IMR-90 (cell line): ENCODE measurements around the gene DEK. TPM values are rescaled to one million over a fixed set of nuclear protein-coding genes. Genes with fewer than 3 reads are reported as not detected.

ENCODE experiments used
- ATAC-seq: fragments of 200-7000 bp; cut with Tn5 transposase; 2 replicates; pipeline ENCODE4 v1.9.1; 2020; ENCODE audit warnings: low read depth, mild to moderate bottlenecking, moderate library complexity
- BruUV-seq: library from RNA; stranded (reverse); fragments of 400-500 nt; replicated peaks from 2 replicates; lab custom pipeline; 2021; lab: Mats Ljungman, UMichigan
- CTCF ChIA-PET: fragments of 300-600 bp; formaldehyde crosslinking; extraction: SDS; loops from one replicate; lab custom pipeline; 2021; ENCODE audit warnings: antibody characterized with exemption; lab: Yijun Ruan, JAX
- POLR2A ChIA-PET: fragments of 300-600 bp; sonication (Branson Sonifier 250); formaldehyde crosslinking; loops from one replicate; lab custom pipeline; 2022; ENCODE audit warnings: antibody characterized with exemption; ENCODE audit not compliant: unreplicated experiment; lab: Charles Lee
- DNase-seq: peaks from one replicate; pipeline ENCODE4 v3.0.0; 2013
- H2AFZ ChIP-seq: replicated peaks from 2 replicates; pipeline ENCODE3; 2013; ENCODE audit warnings: low read length, mild to moderate bottlenecking; ENCODE audit not compliant: poor library complexity
- H2AK5ac ChIP-seq: 2 replicates; pipeline ENCODE4 v1.6.1; 2013; ENCODE audit warnings: low read depth, low read length, inconsistent platforms
- H2AK9ac ChIP-seq: replicated peaks from 2 replicates; pipeline ENCODE3; 2013; ENCODE audit warnings: mild to moderate bottlenecking, low read depth, low read length, moderate library complexity; ENCODE audit not compliant: poor library complexity
- H2BK120ac ChIP-seq: 2 replicates; pipeline ENCODE4 v1.6.1; 2013; ENCODE audit warnings: low read depth, low read length, inconsistent platforms
- H2BK15ac ChIP-seq: 3 replicates; pipeline ENCODE4 v1.6.1; 2013; ENCODE audit warnings: low read depth, low read length, inconsistent platforms
- H2BK20ac ChIP-seq: 2 replicates; pipeline ENCODE4 v1.6.1; 2013; ENCODE audit warnings: low read depth, mild to moderate bottlenecking, inconsistent platforms, low read length, moderate library complexity
- H2BK5ac ChIP-seq: 2 replicates; pipeline ENCODE4 v1.6.1; 2013; ENCODE audit warnings: mild to moderate bottlenecking, low read depth, low read length, inconsistent platforms; ENCODE audit not compliant: poor library complexity, severe bottlenecking
- H3K14ac ChIP-seq: replicated peaks from 2 replicates; pipeline ENCODE4 v1.6.1; 2013; ENCODE audit warnings: low read depth, low read length, inconsistent platforms
- H3K18ac ChIP-seq: 2 replicates; pipeline ENCODE4 v1.6.1; 2013; ENCODE audit warnings: low read depth, low read length, control low read depth
- H3K23ac ChIP-seq: 2 replicates; pipeline ENCODE4 v1.6.1; 2013; ENCODE audit warnings: low read depth, low read length, inconsistent platforms
- H3K27ac ChIP-seq: 2 replicates; pipeline ENCODE4 v1.5.1; 2013; ENCODE audit warnings: mild to moderate bottlenecking, control low read depth, low read length; ENCODE audit not compliant: insufficient read depth
- H3K27me3 ChIP-seq: 2 replicates; pipeline ENCODE4 v1.6.1; 2013; ENCODE audit warnings: low read length; ENCODE audit not compliant: control insufficient read depth, insufficient read depth
- H3K36me3 ChIP-seq: 2 replicates; pipeline ENCODE4 v1.6.1; 2013; ENCODE audit warnings: low read length, mixed read lengths; ENCODE audit not compliant: control insufficient read depth, insufficient read depth
- H3K4ac ChIP-seq: 2 replicates; pipeline ENCODE4 v1.6.1; 2013; ENCODE audit warnings: low read depth, low read length, inconsistent platforms
- H3K4me1 ChIP-seq: 2 replicates; pipeline ENCODE4 v1.6.1; 2013; ENCODE audit warnings: low read length, mixed read lengths; ENCODE audit not compliant: control insufficient read depth, insufficient read depth
- H3K4me2 ChIP-seq: 2 replicates; pipeline ENCODE4 v1.6.1; 2013; ENCODE audit warnings: low read depth, mild to moderate bottlenecking, control low read depth, low read length, moderate library complexity
- H3K4me3 ChIP-seq: 2 replicates; pipeline ENCODE4 v1.5.1; 2013; ENCODE audit warnings: low read depth, mild to moderate bottlenecking, control low read depth, low read length, moderate library complexity; ENCODE audit not compliant: insufficient read depth
- H3K56ac ChIP-seq: 2 replicates; pipeline ENCODE4 v1.6.1; 2013; ENCODE audit warnings: low read length, inconsistent platforms; ENCODE audit not compliant: insufficient read depth; ENCODE audit errors: extremely low read depth
- H3K79me1 ChIP-seq, 2 experiments: 2 replicates each; pipeline ENCODE4 v1.6.1; 2013; ENCODE audit warnings: low read length in 2 of 2, inconsistent platforms in 1 of 2, low read depth in 1 of 2
- H3K9ac ChIP-seq: 2 replicates; pipeline ENCODE4 v1.6.1; 2013; ENCODE audit warnings: low read depth, low read length, control low read depth
- H3K9me1 ChIP-seq: 2 replicates; pipeline ENCODE4 v1.6.1; 2013; ENCODE audit warnings: low read length, inconsistent platforms; ENCODE audit not compliant: insufficient read depth
- H3K9me3 ChIP-seq: 2 replicates; pipeline ENCODE4 v1.6.1; 2013; ENCODE audit warnings: low read length; ENCODE audit not compliant: control insufficient read depth, insufficient read depth
- H4K20me1 ChIP-seq: 2 replicates; pipeline ENCODE4 v1.6.1; 2013; ENCODE audit warnings: low read length, inconsistent platforms; ENCODE audit not compliant: insufficient read depth
- H4K5ac ChIP-seq: 2 replicates; pipeline ENCODE4 v1.6.1; 2013; ENCODE audit warnings: mild to moderate bottlenecking, low read depth, low read length, control low read depth
- H4K8ac ChIP-seq, 2 experiments: 2 replicates each; pipeline ENCODE4 v1.6.1; 2013; ENCODE audit warnings: low read depth in 2 of 2, low read length in 2 of 2, control low read depth in 1 of 2, inconsistent platforms in 1 of 2
- H4K91ac ChIP-seq: 2 replicates; pipeline ENCODE4 v1.6.1; 2013; ENCODE audit warnings: low read depth, low read length, inconsistent platforms; ENCODE audit not compliant: insufficient read depth
- BHLHE40 ChIP-seq: fragments of 150-350 bp; IDR thresholded peaks from 2 replicates; pipeline ENCODE4 v1.6.1; 2016; ENCODE audit warnings: mild to moderate bottlenecking, low read depth, low read length
- NFE2L2 ChIP-seq: fragments of 150-350 bp; IDR thresholded peaks from 2 replicates; pipeline ENCODE4 v1.6.1; 2016; ENCODE audit warnings: low read depth, mild to moderate bottlenecking, low read length
- POLR2A ChIP-seq: IDR thresholded peaks from 2 replicates; pipeline ENCODE4 v1.6.1; 2012; ENCODE audit warnings: mild to moderate bottlenecking, low read depth, low read length
- RAD21 ChIP-seq: IDR thresholded peaks from 2 replicates; pipeline ENCODE4 v1.6.1; 2012; ENCODE audit warnings: low read length, improper control_type of control experiment
- RCOR1 ChIP-seq: IDR thresholded peaks from 2 replicates; pipeline ENCODE4 v1.6.1; 2012; ENCODE audit warnings: mild to moderate bottlenecking, low read length, improper control_type of control experiment; ENCODE audit not compliant: insufficient replicate concordance
- RFX5 ChIP-seq: IDR thresholded peaks from 2 replicates; pipeline ENCODE4 v1.8.0; 2012; ENCODE audit warnings: low read depth, mild to moderate bottlenecking, low read length, moderate library complexity
- SMC3 ChIP-seq: fragments of 150-350 bp; IDR thresholded peaks from 2 replicates; pipeline ENCODE4 v1.6.1; 2016; ENCODE audit warnings: low read depth, mild to moderate bottlenecking, antibody characterized with exemption, low read length, moderate library complexity
- WGBS, 2 experiments: methylation state at CpG; one replicate each; pipeline versions ENCODE4 v1.1.5 to v1.1.7; 2013; ENCODE audit warnings: missing lambda C conversion rate in 2 of 2; ENCODE audit not compliant: insufficient read length in 1 of 2; ENCODE audit errors: extremely low coverage in 2 of 2; 5-methylcytosine and 5-hydroxymethylcytosine counted together
- dilution Hi-C: fragments of 300-500 bp; cut with HindIII; formaldehyde crosslinking; loops from one replicate; pipeline ENCODE4 v1.14.3; 2018; ENCODE audit warnings: low sequenced_read_pairs; ENCODE audit not compliant: unreplicated experiment
- in situ Hi-C: fragments of 300-500 bp; cut with MboI; formaldehyde crosslinking; loops from 3 replicates; pipeline ENCODE4 v1.14.3; 2019; ENCODE audit warnings: low sequenced_read_pairs, inconsistent platforms, mixed read lengths
- intact Hi-C: fragments of 100-400 bp; cut with micrococcal nuclease; formaldehyde crosslinking; loops from 2 replicates; pipeline ENCODE4 v1.10.0; 2022
- polyA plus RNA-seq, 3 experiments: library from polyadenylated mRNA; depleted of rRNA; stranded (reverse); fragments of >200 nt; gene quantifications; 2 replicates each; pipeline ENCODE4 v1.2.3, GENCODE V29; 2012; ENCODE audit warnings: low replicate concordance in 1 of 3
- total RNA-seq: library from RNA; depleted of rRNA; stranded (reverse); fragments of >200 nt; gene quantifications from 2 replicates; pipeline ENCODE4 v1.2.3, GENCODE V29; 2012
- TF ChIP-seq, protein P1 (sequence below): fragments of 150-350 bp; IDR thresholded peaks from 2 replicates; pipeline ENCODE4 v1.6.1; 2017; ENCODE audit warnings: mild to moderate bottlenecking, antibody characterized with exemption, low read length, low read depth
- TF ChIP-seq, protein P2 (sequence below): fragments of 150-350 bp; IDR thresholded peaks from 2 replicates; pipeline ENCODE4 v1.6.1; 2016; ENCODE audit warnings: low read depth, mild to moderate bottlenecking, low read length, moderate library complexity, borderline replicate concordance

The DEK gene
- total and polyA plus RNA-seq, 2 of the 4 experiments (the other 2 are of a cell fraction) = 33.5 to 37.1 TPM

DNA sequence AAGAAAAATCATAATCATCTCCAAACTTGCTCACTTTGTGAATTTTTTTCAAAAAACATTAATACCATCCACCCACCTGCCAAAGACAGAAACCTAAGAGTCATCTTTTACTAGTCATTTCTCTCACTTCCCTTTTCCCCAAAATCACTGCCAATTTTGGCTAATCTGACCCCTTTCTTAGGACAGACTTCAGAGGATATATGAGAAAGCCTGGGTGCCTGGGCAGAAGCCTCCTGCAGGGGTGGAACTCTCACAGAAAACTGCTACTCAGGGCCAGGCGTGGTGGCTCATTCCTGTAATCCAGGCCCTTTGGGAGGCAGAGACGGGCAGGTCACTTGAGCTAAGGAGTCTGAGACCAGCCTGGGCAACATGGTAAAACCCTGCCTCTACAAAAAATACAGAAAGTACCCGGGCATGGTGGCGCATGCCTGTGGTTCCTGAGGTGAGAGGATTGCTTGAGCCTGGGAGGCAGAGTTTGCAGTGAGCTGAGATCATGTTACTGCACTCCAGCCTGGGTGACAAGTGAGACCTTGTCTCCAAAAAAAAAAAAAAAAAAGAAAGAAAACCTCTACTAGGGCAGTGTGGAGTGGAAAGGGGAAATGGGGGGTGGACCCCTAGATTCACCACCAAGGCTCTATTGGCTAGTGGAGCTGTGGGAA is 3.8 kb downstream of the DEK start:
- Histone ChIP-seq H3K4me1 (peaks cover 14% of the 10 kb centered on the region), H4K8ac (0 out of 4 replicates have a peak overlapping the region, but pooled peaks of 1 of the 2 experiments have one; percentile 7), H3K27ac (peak overlapping the region; percentile 34; the same call in 1 of the 2 replicates), H2AK9ac (peak overlapping the region; percentile 19), H3K4me3 (no peak overlapping the region), H3K56ac (no peak overlapping the region), H4K91ac (no peak overlapping the region), H2BK20ac (no peak overlapping the region), H2BK15ac (no peak overlapping the region), H3K4ac (peak overlapping the region; percentile 41), H3K9me3 (no peaks in the 10 kb centered on the region), H2BK120ac (0 out of 2 replicates have a peak overlapping the region, but pooled peaks have one; percentile 24), H3K9ac (no peak overlapping the region), H4K20me1 (peaks cover 43% of the 10 kb centered on the region), H2BK5ac (peak overlapping the region; percentile 66), H3K79me1 (peaks cover 0 to 26% of the 10 kb centered on the region in 2 experiments; a peak in 2 of 4 replicates), H3K23ac (peak overlapping the region; percentile 8; the same call in 1 of the 2 replicates), H3K9me1 (peaks cover 6% of the 10 kb centered on the region; the same call in 1 of the 2 replicates), H3K36me3 (peaks cover 10% of the 10 kb centered on the region), H3K27me3 (no peaks in the 10 kb centered on the region), H4K5ac (no peak overlapping the region; the same call in 1 of the 2 replicates), H3K14ac (no peak overlapping the region), H2AK5ac (0 out of 2 replicates have a peak overlapping the region, but pooled peaks have one; percentile 1), H2AFZ (no peak overlapping the region), H3K18ac (peak overlapping the region; percentile 1; the same call in 1 of the 2 replicates), H3K4me2 (peak overlapping the region; percentile 68)
- WGBS, 2 experiments = no CpG with 5 or more reads among the region's 4 CpGs
- TF ChIP-seq POLR2A (no peak), RAD21 (no peak), NFE2L2 (no peak), RFX5 (no peak), RCOR1 (no peak), SMC3 (no peak), BHLHE40 (no peak)
- TF ChIP-seq, protein P1, sequence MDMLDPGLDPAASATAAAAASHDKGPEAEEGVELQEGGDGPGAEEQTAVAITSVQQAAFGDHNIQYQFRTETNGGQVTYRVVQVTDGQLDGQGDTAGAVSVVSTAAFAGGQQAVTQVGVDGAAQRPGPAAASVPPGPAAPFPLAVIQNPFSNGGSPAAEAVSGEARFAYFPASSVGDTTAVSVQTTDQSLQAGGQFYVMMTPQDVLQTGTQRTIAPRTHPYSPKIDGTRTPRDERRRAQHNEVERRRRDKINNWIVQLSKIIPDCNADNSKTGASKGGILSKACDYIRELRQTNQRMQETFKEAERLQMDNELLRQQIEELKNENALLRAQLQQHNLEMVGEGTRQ = no peak
- TF ChIP-seq, protein P2, sequence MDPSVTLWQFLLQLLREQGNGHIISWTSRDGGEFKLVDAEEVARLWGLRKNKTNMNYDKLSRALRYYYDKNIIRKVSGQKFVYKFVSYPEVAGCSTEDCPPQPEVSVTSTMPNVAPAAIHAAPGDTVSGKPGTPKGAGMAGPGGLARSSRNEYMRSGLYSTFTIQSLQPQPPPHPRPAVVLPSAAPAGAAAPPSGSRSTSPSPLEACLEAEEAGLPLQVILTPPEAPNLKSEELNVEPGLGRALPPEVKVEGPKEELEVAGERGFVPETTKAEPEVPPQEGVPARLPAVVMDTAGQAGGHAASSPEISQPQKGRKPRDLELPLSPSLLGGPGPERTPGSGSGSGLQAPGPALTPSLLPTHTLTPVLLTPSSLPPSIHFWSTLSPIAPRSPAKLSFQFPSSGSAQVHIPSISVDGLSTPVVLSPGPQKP = no peak
- dilution Hi-C loops = no loop called here
- intact Hi-C loops = loop anchor here (5.0 to 10.0 kb wide), 2 partner anchors 276 to 1938 kb away; partner anchors contain the start of gene KIF13A
- ATAC-seq = no peak
- DNase-seq = peak; percentile 36
- no TSS peak for BruUV-seq
- POLR2A ChIA-PET = no interaction called here
- CTCF ChIA-PET = interaction anchor here (0.6 to 1.6 kb wide), 4 partner anchors 22 to 677 kb away, joined by 3 to 4 read pairs (median 4); no protein-coding TSS in a partner anchor
- in situ Hi-C loops = no loop called here
